ENCODE results near the gene TXNDC2. TPM values are rescaled to one million over a fixed set of nuclear protein-coding genes. Genes with fewer than 3 reads are reported as not detected.

TXNDC2 gene
- total RNA-seq, 3 donors from 2014 or later (not counting 1 experiment from before 2014, with no cell fraction given): not detected

DNA sequence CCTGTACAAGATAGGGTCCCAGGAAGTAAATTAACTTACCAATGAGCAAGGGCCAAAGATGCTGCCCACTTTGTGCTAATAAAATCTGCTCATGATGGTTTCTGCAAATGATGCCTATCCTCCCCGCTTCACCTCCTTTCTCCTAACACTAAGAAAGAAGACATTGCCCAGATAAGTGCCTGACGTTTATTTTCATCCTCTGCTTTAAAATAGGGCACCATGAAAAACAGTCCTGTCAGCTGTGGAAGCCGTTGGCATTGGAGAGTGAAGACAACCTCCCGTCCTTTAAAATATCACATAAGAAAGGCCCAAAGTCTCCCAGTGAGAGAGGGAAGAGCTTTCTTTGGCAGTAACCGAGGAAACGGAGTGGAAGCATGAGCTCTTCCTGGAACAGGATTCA, 1.7 kb upstream of the TXNDC2 start:
- Mint-ChIP-seq H3K4me3 (no peak overlapping the region), H3K9me3 (no peaks in the 10 kb centered on the region), H3K36me3 (no peaks in the 10 kb centered on the region), H3K27ac (no peak overlapping the region), H3K27me3 (ENCODE audit: low read depth in 2 of 2) (no peaks in the 10 kb centered on the region), H3K4me1 (no peaks in the 10 kb centered on the region)
- intact Hi-C loops (cut with micrococcal nuclease): no loop called here
- Histone ChIP-seq H3K4me3 (ENCODE audit: low read length) (no peak overlapping the region), H3K9me3 (ENCODE audit: control insufficient read depth, insufficient read depth, low read length) (no peaks in the 10 kb centered on the region), H3K27ac (ENCODE audit: low read length) (no peak overlapping the region), H3K4me1 (ENCODE audit: control insufficient read depth, insufficient read depth, low read length) (no peaks in the 10 kb centered on the region), H3K36me3 (ENCODE audit: control insufficient read depth, insufficient read depth, low read length) (no peaks in the 10 kb centered on the region), H3K27me3 (ENCODE audit: control insufficient read depth, insufficient read depth, low read length) (no peaks in the 10 kb centered on the region)
- WGBS (ENCODE audit: insufficient coverage): 92% methylated on average over 5 of the region's 6 CpGs
- DNase-seq (no peak), ATAC-seq (no peak)
- TF ChIP-seq, protein P1, sequence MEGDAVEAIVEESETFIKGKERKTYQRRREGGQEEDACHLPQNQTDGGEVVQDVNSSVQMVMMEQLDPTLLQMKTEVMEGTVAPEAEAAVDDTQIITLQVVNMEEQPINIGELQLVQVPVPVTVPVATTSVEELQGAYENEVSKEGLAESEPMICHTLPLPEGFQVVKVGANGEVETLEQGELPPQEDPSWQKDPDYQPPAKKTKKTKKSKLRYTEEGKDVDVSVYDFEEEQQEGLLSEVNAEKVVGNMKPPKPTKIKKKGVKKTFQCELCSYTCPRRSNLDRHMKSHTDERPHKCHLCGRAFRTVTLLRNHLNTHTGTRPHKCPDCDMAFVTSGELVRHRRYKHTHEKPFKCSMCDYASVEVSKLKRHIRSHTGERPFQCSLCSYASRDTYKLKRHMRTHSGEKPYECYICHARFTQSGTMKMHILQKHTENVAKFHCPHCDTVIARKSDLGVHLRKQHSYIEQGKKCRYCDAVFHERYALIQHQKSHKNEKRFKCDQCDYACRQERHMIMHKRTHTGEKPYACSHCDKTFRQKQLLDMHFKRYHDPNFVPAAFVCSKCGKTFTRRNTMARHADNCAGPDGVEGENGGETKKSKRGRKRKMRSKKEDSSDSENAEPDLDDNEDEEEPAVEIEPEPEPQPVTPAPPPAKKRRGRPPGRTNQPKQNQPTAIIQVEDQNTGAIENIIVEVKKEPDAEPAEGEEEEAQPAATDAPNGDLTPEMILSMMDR (IDR thresholded peaks at IDR 0.05): no peak

DNA sequence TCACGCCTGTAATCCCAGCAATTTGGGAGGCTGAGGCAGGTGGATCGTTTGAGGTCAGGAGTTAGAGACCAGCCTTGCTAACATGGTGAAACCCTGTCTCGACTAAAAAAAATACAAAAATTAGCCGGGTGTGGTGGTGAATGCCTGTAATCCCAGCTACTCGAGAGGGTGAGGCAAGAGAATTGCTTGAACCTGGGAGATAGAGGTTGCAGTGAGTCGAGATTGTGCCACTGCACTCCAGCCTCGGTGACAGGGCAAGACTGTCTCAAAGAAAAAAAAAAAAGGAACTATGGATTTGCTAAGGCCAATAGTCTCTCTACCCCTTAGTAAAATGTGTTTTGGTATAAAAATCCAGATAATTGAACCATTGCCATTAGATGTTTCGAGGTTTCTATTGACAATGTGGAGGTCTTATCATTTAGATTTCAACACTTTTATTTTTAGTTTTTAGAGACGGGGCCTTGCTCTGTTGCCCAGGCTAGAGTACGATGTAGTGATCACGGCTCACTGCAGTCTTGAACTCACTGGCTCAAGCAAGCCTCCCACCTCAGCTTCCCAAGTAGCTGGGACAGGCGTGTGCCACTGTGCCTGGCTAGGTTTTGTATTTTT, 1.1 kb upstream of the TXNDC2 start:
- intact Hi-C loops (cut with micrococcal nuclease): no loop called here
- TF ChIP-seq, protein P1 (IDR thresholded peaks at IDR 0.05): no peak
- H3K4me1 ChIP-seq (ENCODE audit: control insufficient read depth, insufficient read depth, low read length): no peaks in the 10 kb centered on the region
- Mint-ChIP-seq H3K27me3 (ENCODE audit: low read depth in 2 of 2) (no peaks in the 10 kb centered on the region), H3K4me1 (no peaks in the 10 kb centered on the region), H3K36me3 (no peaks in the 10 kb centered on the region), H3K27ac (no peak overlapping the region), H3K4me3 (no peak overlapping the region), H3K9me3 (no peaks in the 10 kb centered on the region)
- H3K27ac ChIP-seq (ENCODE audit: low read length): no peak overlapping the region
- WGBS (ENCODE audit: insufficient coverage): 90% methylated on average over 10 of the region's 12 CpGs
- H3K27me3 ChIP-seq (ENCODE audit: control insufficient read depth, insufficient read depth, low read length): no peaks in the 10 kb centered on the region
- ATAC-seq: no peak
- H3K36me3 ChIP-seq (ENCODE audit: control insufficient read depth, insufficient read depth, low read length): no peaks in the 10 kb centered on the region
- no peak for DNase-seq
- H3K4me3 ChIP-seq (ENCODE audit: low read length): no peak overlapping the region
- H3K9me3 ChIP-seq (ENCODE audit: control insufficient read depth, insufficient read depth, low read length): no peaks in the 10 kb centered on the region

DNA sequence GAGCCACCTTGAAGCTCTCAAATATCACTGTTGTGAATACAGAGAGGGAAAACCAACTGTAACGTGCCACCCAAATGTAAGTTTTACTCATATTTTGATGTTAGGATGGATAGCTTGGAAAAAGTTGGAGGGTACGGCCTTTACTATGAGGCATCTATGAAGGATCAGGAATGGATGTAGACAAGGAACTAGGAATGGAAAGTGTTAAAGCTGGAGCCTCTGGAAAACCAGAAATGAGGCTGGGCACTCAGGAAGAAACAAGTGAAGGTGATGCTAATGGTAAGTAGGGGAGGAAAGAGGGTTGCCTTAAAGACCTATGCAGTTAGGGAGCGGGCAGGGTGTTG, 204 bp downstream of the TXNDC2 start:
- Mint-ChIP-seq H3K4me1 (no peaks in the 10 kb centered on the region), H3K9me3 (no peaks in the 10 kb centered on the region), H3K4me3 (no peak overlapping the region), H3K36me3 (no peaks in the 10 kb centered on the region), H3K27me3 (ENCODE audit: low read depth in 2 of 2) (no peaks in the 10 kb centered on the region), H3K27ac (no peak overlapping the region)
- Histone ChIP-seq H3K9me3 (ENCODE audit: control insufficient read depth, insufficient read depth, low read length) (no peaks in the 10 kb centered on the region), H3K4me3 (ENCODE audit: low read length) (no peak overlapping the region), H3K4me1 (ENCODE audit: control insufficient read depth, insufficient read depth, low read length) (no peaks in the 10 kb centered on the region), H3K36me3 (ENCODE audit: control insufficient read depth, insufficient read depth, low read length) (no peaks in the 10 kb centered on the region), H3K27me3 (ENCODE audit: control insufficient read depth, insufficient read depth, low read length) (no peaks in the 10 kb centered on the region), H3K27ac (ENCODE audit: low read length) (no peak overlapping the region)
- WGBS (ENCODE audit: insufficient coverage): 96% methylated on average over 3 of the region's 3 CpGs
- DNase-seq: no peak
- TF ChIP-seq, protein P1 (IDR thresholded peaks at IDR 0.05): no peak
- intact Hi-C loops (cut with micrococcal nuclease): no loop called here
- no peak for ATAC-seq

DNA sequence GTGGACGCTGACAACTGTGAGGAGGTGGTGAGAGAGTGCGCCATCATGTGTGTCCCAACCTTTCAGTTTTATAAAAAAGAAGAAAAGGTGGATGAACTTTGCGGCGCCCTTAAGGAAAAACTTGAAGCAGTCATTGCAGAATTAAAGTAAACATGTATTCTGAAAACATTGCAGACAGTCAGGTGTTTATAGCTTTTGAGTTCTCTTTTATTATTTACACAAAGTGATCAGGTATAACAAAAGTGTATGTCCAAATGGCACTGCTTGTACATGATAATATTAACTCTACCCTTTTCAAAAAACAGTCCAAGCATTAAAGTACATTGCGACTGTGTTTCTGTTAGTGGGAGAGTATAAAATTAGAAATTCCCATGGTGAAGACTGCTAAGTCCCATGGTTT, 2.2 kb downstream of the TXNDC2 start:
- no peak overlapping the region for H3K4me3 ChIP-seq (ENCODE audit: low read length)
- 95% methylated on average over 5 of the region's 5 CpGs for WGBS (ENCODE audit: insufficient coverage)
- H3K27me3 Mint-ChIP-seq (ENCODE audit: low read depth in 2 of 2): no peaks in the 10 kb centered on the region
- no peak for ATAC-seq
- no peaks in the 10 kb centered on the region for H3K9me3 Mint-ChIP-seq
- no peaks in the 10 kb centered on the region for H3K36me3 Mint-ChIP-seq
- H3K4me1 ChIP-seq (ENCODE audit: control insufficient read depth, insufficient read depth, low read length): no peaks in the 10 kb centered on the region
- H3K4me3 Mint-ChIP-seq: no peak overlapping the region
- no peak overlapping the region for H3K27ac Mint-ChIP-seq
- H3K27me3 ChIP-seq (ENCODE audit: control insufficient read depth, insufficient read depth, low read length): no peaks in the 10 kb centered on the region
- TF ChIP-seq, protein P1 (IDR thresholded peaks at IDR 0.05): no peak
- H3K4me1 Mint-ChIP-seq: no peaks in the 10 kb centered on the region
- no peak for DNase-seq
- no peaks in the 10 kb centered on the region for H3K9me3 ChIP-seq (ENCODE audit: control insufficient read depth, insufficient read depth, low read length)
- no peak overlapping the region for H3K27ac ChIP-seq (ENCODE audit: low read length)
- no peaks in the 10 kb centered on the region for H3K36me3 ChIP-seq (ENCODE audit: control insufficient read depth, insufficient read depth, low read length)
- intact Hi-C loops (cut with micrococcal nuclease): no loop called here
